HG03565 (cell line): Measurements from ENCODE around the gene RTL1.

Experiments
- ATAC-seq: cut with Tn5 transposase; IDR thresholded peaks from one replicate; pipeline ENCODE4 v1.9.1; 2021; ENCODE audit warnings: mild to moderate bottlenecking, moderate library complexity; ENCODE audit not compliant: unreplicated experiment

The RTL1 gene

DNA sequence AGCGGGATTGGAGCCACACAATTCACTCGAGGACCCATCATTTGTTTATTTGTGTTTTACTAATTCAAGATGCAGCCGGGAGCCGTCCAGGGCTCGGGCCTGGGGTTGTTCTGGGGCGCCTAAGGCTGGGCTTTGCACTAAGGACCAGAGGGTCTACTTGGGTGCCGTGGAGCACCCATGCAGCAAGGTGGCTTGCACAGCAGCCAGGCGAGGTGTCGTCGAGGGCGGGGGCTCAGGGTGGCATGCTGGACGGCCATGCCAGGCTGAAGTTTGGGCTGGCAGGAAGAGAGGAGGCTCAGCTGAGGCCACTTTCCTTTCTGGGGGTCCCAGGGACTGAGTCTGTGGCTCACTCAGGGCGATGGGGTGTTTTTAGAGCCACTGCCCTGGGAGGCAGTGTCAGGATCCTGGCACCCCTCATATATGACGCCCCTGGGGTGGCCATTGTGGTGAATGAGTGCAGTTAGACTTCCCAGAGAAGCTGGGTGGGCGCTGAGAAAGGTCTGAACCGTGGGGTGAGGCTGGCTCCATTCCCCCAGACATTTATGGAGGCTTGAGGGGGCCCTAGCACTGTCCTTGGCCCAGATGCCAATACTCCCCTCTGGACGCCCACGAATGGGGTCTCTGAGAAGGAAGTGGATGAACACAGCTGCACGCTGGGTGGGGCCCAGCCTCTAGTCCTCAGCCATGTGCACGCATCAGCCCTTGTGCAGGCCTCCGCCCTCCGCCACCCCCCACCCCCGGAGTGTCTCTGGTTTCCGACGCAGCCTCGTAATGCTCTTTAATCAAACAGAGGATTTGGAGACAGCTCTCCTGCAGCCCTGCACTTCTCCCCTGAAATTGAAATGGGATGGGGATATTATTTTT is 66.3 kb downstream of the RTL1 start:
- no peak for ATAC-seq

DNA sequence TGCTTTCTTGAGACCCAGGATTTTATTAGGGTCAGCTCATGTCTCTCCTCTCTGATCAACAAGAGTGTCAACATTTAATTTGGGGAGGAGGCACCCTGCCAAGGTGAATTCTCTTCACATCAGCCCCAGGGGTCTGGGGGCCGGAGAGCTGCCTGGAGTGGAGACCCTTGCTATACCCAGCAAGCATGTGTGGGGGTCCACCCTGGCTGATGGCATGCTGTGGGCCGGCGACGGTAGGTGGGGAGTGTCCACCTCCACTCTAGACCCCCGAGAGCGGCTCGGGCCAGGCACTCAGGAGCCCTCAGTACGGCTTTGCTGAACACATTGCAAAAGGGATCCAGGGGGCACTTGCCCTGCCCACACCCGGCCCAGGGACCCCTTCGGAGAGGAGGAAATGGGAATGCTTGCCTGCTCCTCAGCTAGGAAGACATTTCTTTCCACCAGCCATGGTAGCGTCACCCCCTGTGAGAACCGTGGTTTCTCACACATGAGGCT is 67.2 kb downstream of the RTL1 start:
- ATAC-seq: no peak

DNA sequence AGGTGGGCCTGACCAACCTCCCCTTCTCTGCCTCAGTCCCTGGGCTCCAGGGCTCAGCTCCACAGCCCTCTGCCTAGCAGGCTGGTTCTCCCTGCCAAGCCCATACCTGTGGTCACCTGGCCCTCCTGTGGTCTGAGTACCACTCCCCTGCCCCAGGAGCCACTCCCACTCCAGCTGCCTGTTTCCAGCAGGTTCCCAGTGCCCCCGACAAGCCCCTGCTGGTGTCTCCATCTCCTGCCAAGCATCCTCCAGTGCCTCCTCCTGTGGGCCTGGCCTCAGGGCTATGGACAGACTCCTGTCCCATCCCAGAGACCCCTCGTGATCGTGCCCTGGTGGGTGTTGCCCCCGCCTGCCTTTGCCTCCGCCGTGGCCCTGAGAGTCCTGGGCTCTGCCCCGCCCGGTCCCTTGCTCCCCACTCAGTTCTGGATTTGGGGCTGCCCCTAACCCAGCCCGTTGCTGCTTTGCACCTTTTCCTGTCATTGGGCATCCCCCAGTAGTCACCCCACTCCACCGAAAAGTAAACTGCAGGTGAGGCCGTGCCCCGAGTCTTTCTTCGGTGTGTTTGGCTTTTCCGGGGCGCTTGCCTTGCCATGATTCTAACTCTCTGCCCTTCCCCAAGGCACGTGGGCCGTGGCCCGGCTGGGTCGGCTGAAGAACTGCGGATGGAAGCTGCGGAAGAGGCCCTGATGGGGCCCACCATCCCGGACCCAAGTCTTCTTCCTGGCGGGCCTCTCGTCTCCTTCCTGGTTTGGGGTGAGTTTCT is 67.8 kb downstream of the RTL1 start:
- ATAC-seq: no peak

DNA sequence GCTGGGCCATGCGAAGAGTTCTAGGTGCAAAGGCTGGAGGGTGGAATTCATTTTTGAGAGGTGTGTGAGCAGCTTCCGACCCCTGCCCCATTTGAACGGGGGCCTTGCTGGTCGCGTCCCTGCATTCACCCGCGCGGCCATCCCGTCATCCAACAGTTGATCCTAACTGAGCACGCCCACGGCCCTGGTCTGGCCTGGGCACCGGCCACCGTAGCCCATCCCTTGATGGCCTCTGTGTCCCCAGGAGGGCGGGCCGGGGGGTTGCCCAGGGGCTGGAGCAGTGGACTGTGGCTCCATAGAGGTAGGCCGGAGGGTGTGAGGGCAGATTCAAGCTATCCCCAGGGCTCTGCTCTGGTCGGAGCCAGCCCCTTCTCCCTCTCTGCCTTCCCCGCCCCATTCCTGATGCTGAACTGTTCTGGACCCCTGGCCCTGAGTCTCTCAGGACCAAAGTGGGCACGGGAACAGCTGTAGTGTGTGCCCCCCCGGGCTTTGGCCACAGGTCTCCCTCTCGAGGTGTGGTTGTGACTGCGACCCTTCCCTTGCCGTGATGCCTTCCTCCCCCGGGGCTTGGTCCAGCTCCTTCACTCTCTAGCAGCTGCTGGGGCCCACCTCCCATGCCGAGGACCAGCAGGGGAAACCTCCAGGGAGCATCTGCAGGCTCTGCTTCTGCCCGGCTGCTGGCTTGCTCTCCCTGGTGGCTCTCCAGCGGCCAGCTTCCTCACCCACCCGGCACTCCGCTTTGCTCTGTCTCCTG is 68.6 kb downstream of the RTL1 start:
- no peak for ATAC-seq

DNA sequence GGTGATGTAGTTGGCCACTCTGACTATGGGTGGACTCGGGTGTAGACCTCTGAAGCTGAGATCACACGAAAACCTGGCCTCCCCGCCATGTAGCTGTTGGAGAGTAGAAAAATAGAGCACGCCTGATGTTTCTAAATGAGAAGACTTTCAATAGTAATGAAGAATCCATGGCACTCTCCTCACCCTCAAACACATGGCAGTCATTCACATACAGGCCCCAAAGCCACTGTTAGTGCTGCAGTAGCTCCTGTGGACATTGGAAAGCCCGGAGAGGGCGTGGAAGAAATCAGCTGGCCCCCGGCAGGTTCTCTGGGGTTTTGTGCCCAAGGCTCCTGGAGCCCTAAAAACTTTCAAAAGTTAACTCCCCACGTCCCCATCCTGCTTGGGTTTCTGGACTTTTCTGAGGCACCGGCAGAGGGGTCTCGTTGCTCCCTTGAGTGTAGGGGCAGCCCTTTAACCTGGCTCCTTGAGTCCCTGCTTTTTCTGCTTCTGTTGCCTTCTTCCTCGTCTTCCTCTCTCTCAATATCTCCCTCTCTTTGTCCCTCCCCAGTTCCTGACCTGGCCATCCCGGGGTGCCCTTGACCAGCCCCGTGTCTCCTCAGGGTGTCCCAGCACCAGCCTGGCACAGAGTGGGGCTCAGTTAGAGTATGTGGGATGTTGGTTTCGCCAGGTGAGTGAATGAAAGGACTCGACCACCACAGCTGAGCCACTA is 69.3 kb downstream of the RTL1 start:
- ATAC-seq: no peak

DNA sequence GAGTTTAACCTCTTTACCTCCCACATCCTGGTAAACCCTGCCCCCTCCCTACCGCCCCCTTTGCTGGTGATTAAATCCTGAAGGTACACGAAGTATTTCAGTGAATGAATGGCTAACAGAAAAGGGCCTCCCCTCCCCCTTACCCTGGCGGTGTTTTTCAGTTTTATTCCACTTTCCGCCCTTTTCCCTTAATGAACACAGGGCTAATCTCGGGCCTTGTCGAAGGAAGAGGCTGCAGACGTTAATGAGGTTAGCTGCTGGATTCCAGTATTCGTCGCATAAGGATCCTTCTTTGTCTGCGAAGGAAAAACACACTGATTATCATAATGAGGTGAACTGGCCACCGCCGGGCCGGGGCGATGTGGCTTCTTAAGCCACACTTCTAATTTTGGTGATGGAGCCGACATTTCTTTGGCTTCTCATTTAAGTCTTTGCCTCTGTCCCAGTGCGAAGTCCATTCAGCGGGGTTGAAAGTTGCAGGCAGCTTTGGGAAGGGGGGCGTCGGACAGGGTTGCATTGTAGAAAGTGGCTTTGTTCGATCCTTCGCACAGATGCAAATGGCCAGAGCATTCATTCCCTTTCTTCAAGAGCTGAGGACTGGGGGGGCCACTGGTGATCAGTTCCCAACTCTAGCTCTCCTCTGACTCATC is 71.1 kb downstream of the RTL1 start:
- ATAC-seq: no peak

DNA sequence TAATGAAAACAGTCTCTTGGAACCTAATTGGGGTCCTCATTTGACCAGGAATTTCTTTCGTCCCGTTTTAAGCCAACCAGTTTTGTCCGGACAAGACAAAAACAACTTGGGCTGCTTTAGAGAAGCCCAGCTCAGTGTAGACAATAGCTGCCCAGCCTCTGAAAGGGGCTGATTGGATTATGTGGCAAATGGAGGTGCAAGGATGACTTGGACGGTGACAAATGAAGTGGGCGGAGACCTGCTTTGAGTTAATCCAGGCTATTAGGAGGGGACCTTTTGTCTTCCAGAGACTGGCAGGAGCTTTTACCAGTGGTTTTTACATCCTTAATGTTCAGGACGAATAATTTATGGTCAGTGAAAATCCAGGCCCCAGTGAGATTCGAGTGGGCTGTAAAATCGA is 72.8 kb downstream of the RTL1 start:
- ATAC-seq: no peak
